Gastroesophageal sphincter (tissue), 3 donors: ENCODE results near the gene TNS3.

Experiments used
- CTCF ChIP-seq, 4 experiments: fragments of 200-600 bp in 2 of 4; fragments of 450-650 bp in 2 of 4; sonication (generic) in 1 of 4; IDR thresholded peaks; one replicate each; pipeline ENCODE4 v1.5.1; 2017 to 2019; ENCODE audit warnings: antibody characterized with exemption in 4 of 4, mild to moderate bottlenecking in 2 of 4, moderate library complexity in 2 of 4
- POLR2A ChIP-seq, 2 donors: fragments of 450-650 bp; IDR thresholded peaks; one replicate each; pipeline ENCODE4 v1.6.1; 2017; ENCODE audit warnings: antibody characterized with exemption in 2 of 2, mild to moderate bottlenecking in 2 of 2, moderate library complexity in 1 of 2
- POLR2AphosphoS5 ChIP-seq: sonication (generic); formaldehyde crosslinking; IDR thresholded peaks from one replicate; pipeline ENCODE4 v1.6.1; 2017; ENCODE audit warnings: antibody characterized with exemption

DNA sequence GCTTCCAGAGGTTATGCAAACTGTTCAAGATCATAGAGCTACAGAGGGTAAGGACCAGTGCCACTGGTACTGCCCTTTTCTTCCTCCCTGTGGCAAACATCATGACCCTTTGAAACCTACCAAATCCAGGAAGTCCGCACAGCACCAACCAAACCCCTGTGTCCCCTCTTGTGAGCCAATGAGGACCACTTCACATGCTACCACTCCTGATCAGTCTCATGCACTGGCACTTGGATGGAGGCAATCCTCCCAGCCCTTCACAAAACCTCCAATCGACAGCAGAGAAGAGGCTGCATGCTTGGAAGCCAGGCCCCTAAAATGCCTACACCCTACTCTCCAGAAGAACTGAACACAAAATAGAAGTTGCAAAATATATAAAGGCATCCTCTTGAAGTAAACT lies 248.0 kb downstream of the TNS3 start:
- TF ChIP-seq CTCF (IDR thresholded peaks at IDR 0.05), result no peak
- TF ChIP-seq POLR2AphosphoS5, result no peak
- TF ChIP-seq POLR2A (IDR thresholded peaks at IDR 0.05), result no peak
